Measurements from ENCODE around the gene JDP2.
A peak's percentile ranks its signal among the peaks of the same experiment; 100 is the strongest.

Gene JDP2

GRCh38 chr14:75495399-75495798, 67.6 kb downstream of the JDP2 start:
- DNase-seq (ENCODE audit: low spot score) = no peak

GRCh38 chr14:75495882-75496281, 68.1 kb downstream of the JDP2 start:
- no peak for DNase-seq (ENCODE audit: low spot score)
- no peak for TF ChIP-seq CTCF (IDR thresholded peaks at IDR 0.05; ENCODE audit: extremely low read depth, missing control alignments)

More at GRCh38 chr14:75495399-75495798, 67.6 kb downstream of the JDP2 start:
- no peak for TF ChIP-seq CTCF (IDR thresholded peaks at IDR 0.05; ENCODE audit: extremely low read depth, missing control alignments)

- no peak for DNase-seq (ENCODE audit: low spot score)
- TF ChIP-seq CTCF (IDR thresholded peaks at IDR 0.05; ENCODE audit: extremely low read depth, missing control alignments) = no peak
Observed at GRCh38 chr14:75496755-75497154, 68.9 kb downstream of the JDP2 start.

GRCh38 chr14:75497191-75497590, 69.4 kb downstream of the JDP2 start:
- TF ChIP-seq CTCF (IDR thresholded peaks at IDR 0.05; ENCODE audit: extremely low read depth, missing control alignments) = no peak
- DNase-seq (ENCODE audit: low spot score) = peak; percentile 68

- no peak for DNase-seq (ENCODE audit: low spot score)
- no peak for TF ChIP-seq CTCF (IDR thresholded peaks at IDR 0.05; ENCODE audit: extremely low read depth, missing control alignments)
Observed at GRCh38 chr14:75497701-75498100, 69.9 kb downstream of the JDP2 start.

- no peak for TF ChIP-seq CTCF (IDR thresholded peaks at IDR 0.05; ENCODE audit: extremely low read depth, missing control alignments)
- DNase-seq (ENCODE audit: low spot score) = peak; percentile 61
Observed at GRCh38 chr14:75499084-75499875, 71.5 kb downstream of the JDP2 start.

GRCh38 chr14:75501080-75501479, 73.3 kb downstream of the JDP2 start:
- no peak for TF ChIP-seq CTCF (IDR thresholded peaks at IDR 0.05; ENCODE audit: extremely low read depth, missing control alignments)
- no peak for DNase-seq (ENCODE audit: low spot score)

All from GM20000 (cell line).